ENCODE results near the gene MMD2.
A peak's percentile ranks its signal among the peaks of the same experiment; 100 is the strongest.
"Not testable (repeated sequence)": the region's sequence is repeated elsewhere in the genome, so short reads cannot be mapped to it uniquely, and the experiment has no call there.

Gene MMD2, protein sequence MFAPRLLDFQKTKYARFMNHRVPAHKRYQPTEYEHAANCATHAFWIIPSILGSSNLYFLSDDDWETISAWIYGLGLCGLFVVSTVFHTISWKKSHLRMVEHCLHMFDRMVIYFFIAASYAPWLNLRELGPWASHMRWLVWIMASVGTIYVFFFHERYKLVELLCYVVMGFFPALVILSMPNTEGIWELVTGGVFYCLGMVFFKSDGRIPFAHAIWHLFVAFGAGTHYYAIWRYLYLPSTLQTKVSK

GRCh38 chr7:4958477-4959301, at the start of gene MMD2:
Gene MMD2, minus strand, starts transcription at chr7:4959187. Its CDS starts 170 bp downstream, at chr7:4959017.
- DNase-seq (ENCODE audit: low read depth), result no peak

- no peak for DNase-seq (ENCODE audit: low read depth)
Measured at GRCh38 chr7:5005066-5005465, 46.1 kb upstream of the MMD2 start.

DNA sequence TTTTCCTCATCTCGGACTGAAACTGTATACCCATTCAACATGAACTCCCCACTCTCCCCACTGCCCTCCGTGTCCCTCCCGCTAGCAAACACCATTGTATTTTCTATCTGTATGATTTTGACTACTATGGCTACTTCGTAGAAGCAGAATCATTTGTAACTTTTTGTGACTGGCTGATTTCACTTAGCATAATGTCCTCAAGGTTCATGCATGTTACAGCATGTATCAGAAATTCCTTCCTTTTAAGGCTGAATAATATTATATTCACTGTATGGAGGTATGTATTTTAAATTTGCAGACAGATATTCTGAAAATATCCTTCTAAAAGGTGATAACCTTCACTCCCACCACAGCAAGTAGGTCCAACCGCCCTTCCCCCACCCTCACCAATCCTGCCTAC, 42.9 kb upstream of the MMD2 start:
- no peak for DNase-seq (ENCODE audit: low read depth)

DNA sequence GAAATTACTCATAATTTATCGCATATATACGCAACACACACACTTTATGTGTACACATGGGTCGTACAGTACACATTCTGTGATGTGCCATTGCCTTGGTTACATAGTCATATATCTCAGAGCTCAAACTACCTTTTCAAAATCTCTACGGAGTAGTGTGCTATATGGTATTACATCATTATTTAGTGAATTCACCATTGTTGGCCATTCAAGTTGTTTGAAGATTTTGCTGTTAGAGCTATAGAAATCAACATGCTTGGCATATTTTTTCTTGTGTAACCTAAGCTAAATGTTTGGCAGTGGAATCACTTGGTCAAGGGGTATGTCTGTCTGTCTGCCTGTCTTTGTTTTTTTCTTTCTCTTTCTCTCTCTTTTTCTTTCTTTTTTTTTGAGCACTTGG, 42.0 kb upstream of the MMD2 start:
- no peak for DNase-seq (ENCODE audit: low read depth)

DNA sequence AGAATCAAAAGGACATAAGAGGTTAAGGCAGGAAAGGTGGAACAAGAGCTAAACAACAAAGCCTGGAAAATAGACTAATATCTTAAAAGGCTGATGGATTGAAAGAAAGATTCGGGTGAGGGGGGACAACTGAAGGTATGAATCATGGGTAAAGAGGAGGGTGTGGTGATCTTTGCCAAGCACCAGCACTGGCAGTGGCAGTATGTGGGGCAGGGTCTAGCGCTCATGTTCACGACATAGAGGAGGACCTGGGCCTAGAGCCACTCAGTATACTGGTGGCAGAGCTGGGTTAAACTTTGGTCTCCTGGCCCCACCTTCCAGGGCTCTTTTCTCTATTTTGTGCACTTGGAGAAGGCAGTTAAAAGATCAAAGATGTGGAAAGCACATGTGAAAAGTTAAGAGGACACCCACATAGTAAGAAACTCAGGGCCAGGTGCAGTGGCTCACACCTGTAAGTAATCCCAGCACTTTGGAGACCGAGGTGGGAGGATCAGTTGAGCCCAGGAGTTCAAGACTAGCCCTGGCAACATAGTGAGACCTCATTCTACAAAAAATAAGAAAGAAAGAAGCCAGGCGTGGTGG, 40.5 kb upstream of the MMD2 start:
- no peak for DNase-seq (ENCODE audit: low read depth)

GRCh38 chr7:4998910-4999309, 39.9 kb upstream of the MMD2 start:
- no peak for DNase-seq (ENCODE audit: low read depth)

GRCh38 chr7:4998244-4998643, 39.3 kb upstream of the MMD2 start:
- DNase-seq (ENCODE audit: low read depth), result no peak

DNA sequence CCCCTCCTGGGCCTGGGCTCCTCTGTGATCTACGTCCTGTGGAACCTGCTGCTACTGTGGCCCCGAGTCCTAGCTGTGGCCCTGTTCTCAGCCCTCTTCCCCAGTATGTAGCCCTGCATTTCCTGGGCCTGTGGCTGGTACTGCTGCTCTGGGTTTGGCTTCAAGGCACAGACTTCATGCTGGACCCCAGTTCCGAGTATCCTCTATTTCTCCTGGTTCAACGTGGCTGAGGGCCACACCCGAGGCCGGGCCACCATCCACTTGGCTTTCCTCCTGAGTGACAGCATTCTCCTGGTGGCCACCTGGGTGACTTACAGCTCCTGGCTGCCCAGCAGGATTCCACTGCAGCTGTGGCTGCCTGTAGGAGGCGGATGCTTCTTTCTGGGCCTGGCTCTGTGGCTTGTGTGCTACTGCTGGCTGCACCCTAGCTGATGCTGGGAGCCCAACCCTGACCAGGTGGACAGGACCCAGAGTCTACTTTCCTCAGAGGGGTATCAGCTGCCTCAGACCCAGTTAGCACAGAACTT, 37.8 kb upstream of the MMD2 start:
- no peak for DNase-seq (ENCODE audit: low read depth)

- DNase-seq (ENCODE audit: low read depth), result no peak
Measured at GRCh38 chr7:4995429-4995969, 36.5 kb upstream of the MMD2 start.

- DNase-seq (ENCODE audit: low read depth), result no peak
Measured at GRCh38 chr7:4993471-4993870, 34.5 kb upstream of the MMD2 start.

DNA sequence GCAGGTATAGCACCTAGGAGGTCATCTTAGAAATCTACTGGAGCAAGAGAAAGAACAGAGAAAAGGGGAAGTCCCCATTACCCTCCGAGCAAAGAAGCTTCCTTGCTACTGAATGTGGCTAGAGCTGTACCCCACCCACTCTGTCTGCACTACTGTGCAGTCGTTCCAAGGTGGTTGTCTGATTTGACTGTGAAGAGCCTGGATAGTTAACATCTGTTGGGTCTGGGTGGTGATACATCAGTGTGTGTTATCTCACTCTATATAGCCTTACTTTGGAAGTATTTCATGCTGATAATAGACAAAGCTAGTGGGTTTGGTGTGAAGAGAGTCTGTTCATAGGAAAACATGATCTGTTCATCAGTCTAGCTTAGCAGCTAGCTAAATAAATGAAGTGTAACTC, 23.8 kb upstream of the MMD2 start:
- not testable (repeated sequence) for DNase-seq (ENCODE audit: low read depth)

GRCh38 chr7:4981295-4981890, 22.4 kb upstream of the MMD2 start:
- not testable (repeated sequence) for DNase-seq (ENCODE audit: low read depth)

DNA sequence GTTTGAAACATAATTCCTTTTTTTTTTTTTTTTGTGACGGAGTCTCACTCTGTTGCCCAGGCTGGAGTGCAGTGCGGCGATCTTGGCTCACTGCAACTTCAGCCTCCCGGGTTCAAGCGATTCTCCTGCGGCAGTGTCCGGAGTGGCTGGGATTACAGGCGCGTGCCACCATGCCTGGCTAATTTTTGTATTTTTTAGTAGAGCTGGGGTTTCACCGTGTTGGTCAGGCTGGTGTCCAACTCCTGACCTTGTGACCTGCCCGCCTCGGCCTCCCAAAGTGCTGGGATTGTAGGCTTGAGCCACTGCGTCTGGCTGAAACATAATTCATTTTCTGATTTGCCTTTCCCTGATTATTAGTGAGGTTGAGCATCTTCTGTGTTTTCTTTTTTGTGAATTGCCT, 16.6 kb upstream of the MMD2 start:
- DNase-seq (ENCODE audit: low read depth), result not testable (repeated sequence)

DNA sequence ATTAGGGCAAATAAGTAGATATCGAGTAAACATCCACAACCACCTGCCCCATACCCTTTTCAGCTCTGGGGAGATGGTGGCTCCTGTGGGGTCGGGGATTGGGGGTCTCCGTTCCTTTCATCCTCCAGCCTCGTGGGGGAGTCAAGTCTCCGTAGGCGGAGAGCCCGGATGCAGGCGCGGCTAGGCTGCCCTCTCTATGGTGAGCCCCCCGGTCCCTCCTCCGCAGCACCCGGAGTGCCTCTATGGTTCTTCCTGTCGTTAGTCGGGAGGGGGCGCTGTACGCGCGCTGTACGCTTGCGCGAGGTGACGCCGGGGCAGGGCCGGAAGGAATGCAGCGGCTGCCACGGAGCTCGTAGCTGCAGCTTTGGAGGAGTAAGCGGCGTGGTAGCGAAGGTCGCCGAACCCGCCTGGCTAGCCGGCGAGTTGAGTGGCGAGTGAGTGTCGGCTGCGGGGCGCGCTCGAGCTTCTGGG, 14.8 kb upstream of the MMD2 start:
- peak; percentile 93 for DNase-seq (ENCODE audit: low read depth)

DNA sequence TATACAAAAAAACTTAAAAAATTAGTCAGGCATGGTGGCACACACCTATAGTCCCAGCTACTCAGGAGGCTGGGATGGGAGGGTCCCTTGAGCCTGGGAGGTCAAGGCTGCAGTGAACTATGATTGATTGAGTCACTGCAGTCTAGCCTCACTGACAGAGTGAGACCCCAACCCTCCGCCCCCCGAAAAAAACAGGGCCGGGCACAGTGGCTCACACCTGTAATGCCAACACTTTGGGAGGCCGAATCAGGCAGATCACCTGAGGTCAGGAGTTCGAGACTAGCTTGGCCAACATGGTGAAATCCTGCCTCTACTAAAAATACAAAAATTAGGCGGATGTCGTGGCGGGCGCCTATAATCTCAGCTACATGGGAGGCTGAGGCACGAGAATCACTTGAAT, 13.5 kb upstream of the MMD2 start:
- DNase-seq (ENCODE audit: low read depth), result not testable (repeated sequence)

- DNase-seq (ENCODE audit: low read depth), result no peak
Measured at GRCh38 chr7:4965295-4966022, 6.5 kb upstream of the MMD2 start.

DNA sequence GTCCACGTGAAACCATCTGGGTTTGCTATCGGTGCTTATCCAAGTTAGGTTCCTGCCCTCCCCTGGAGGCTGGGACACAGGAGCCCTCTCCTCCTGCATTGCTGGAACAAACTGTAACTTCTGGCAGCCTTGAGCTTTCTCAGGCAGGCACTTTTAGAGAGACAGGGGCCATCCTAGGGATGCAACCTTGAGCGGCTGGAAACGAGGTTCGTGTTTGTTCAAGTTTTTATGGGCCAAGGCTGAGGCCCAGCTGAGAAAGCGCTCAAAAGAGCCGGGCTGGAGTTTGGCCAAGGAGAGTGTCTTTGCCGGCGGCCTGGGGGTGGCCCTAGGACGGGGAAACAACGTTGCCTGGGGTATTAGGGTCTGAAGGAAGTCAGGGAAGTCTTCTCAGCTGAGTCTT, 5.5 kb upstream of the MMD2 start:
- DNase-seq (ENCODE audit: low read depth), result no peak

GRCh38 chr7:4962872-4963775, 4.1 kb upstream of the MMD2 start:
- DNase-seq (ENCODE audit: low read depth), result no peak

DNA sequence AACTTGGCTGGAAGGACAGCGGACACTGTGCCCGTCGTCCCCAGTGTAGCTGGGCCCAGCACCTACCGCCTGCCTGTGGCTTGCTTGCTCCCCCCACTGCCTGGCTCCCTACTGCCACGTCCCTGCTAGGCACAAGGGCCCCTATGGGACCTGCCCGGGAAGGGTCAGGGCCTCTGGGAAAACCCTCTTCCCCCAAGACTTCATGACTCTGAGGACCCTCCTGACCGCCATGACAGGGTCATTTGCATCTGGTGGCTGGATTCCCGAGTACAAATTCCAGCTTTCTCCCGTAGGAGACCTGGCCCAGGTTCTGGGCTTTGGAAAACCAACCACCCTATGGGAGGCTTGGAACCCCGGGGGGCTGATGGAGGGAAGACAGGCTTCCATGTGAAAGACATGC, 1.4 kb upstream of the MMD2 start:
- DNase-seq (ENCODE audit: low read depth), result no peak

- no peak for DNase-seq (ENCODE audit: low read depth)
Measured at GRCh38 chr7:4959893-4960292, 906 bp upstream of the MMD2 start.

Measured in stimulated activated CD8-positive, alpha-beta memory T cell treated with anti-CD3 and anti-CD28 coated beads, Interleukin-15, amount 100 ng/mL, for 24 hours (primary cell).